Activated T-helper 1 cell treated with anti-CD3 and anti-CD28 coated beads, Interleukin-12 subunit alpha, Interleukin-12 subunit beta, Interleukin-2, Interleukin-4 antibody, amounts not matched to agents 30 ng/mL and 10 ng/mL and 1 ng/mL, durations not matched to agents 14 hours and 24 hours and 36 hours (primary cell): Measurements from ENCODE around the gene DNALI1. TPM values are rescaled to one million over a fixed set of nuclear protein-coding genes. Genes with fewer than 3 reads are reported as not detected.
"Not testable (repeated sequence)": the region's sequence is repeated elsewhere in the genome, so short reads cannot be mapped to it uniquely, and the experiment has no call there.

Experiments used
- DNase-seq: peaks from one replicate; pipeline ENCODE4 v3.0.0; 2021; ENCODE audit warnings: low spot score
- H3K27ac Mint-ChIP-seq: one replicate; pipeline ENCODE4 v1.8.0; 2021; ENCODE audit warnings: mild to moderate bottlenecking, mixed read lengths
- H3K27me3 Mint-ChIP-seq: one replicate; pipeline ENCODE4 v1.8.0; 2022; ENCODE audit warnings: mild to moderate bottlenecking, moderate library complexity, mixed read lengths; ENCODE audit not compliant: insufficient read depth
- H3K36me3 Mint-ChIP-seq: one replicate; pipeline ENCODE4 v1.8.0; 2021; ENCODE audit warnings: low read depth, mixed read lengths
- H3K4me1 Mint-ChIP-seq: one replicate; pipeline ENCODE4 v1.8.0; 2021; ENCODE audit warnings: low read depth, mixed read lengths
- H3K4me3 Mint-ChIP-seq: one replicate; pipeline ENCODE4 v1.8.0; 2021; ENCODE audit warnings: mild to moderate bottlenecking, moderate library complexity, mixed read lengths
- H3K9me3 Mint-ChIP-seq: one replicate; pipeline ENCODE4 v1.8.0; 2021; ENCODE audit warnings: mixed read lengths
- intact Hi-C: fragments of 100-400 bp; cut with micrococcal nuclease; formaldehyde crosslinking; loops from one replicate; pipeline ENCODE4 v1.15.1; 2024
- total RNA-seq: library from RNA; stranded (reverse); gene quantifications from 2 replicates; pipeline ENCODE4 v1.2.3, GENCODE V29; 2022

The DNALI1 gene
- total RNA-seq, 1 donor from 2014 or later: not detected

DNA sequence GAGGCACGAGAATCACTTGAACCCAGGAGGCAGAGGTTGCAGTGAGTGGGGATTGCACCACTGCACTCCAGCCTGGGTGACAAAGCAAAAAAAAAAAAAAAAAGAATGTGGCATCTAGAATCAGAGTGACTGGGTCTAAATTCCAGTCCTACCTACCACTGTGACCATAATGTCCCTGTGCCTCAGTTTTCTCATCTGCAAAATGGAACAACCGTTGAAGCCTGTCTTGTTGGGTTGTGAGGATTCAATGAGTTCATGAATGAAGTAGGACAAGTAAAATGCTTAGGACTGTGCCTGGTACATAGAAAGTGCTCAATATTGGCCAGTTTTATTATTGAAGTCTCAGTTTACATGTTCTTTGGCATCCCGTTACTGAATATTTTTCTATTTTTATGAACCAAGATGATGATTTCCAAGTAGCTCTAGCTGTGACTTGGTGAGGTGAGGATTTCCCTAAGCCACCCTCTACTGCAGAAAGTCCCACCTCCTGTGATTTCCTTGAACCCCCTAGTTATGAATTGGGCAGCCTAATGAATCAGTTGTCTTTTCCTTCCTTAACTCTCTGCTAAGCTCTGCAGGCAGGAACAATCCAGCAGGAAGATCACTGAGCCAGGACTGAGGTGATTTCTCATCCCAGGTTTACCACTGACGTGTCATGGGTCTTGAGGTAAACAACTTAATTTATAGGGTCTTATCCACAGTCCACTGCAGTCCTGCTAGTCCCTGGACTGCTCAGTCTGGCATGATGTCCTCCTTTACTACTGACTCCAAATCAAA lies 23.2 kb upstream of the DNALI1 start:
- Mint-ChIP-seq H3K27ac (no peak overlapping the region), H3K36me3 (peaks cover 22% of the 10 kb centered on the region), H3K4me1 (peaks cover 14% of the 10 kb centered on the region), H3K4me3 (no peak overlapping the region), H3K27me3 (peaks cover 1% of the 10 kb centered on the region), H3K9me3 (no peaks in the 10 kb centered on the region)
- no peak for DNase-seq
- intact Hi-C loops: no loop called here

GRCh38 chr1:37537378-37537777 lies 19.4 kb upstream of the DNALI1 start:
- Mint-ChIP-seq H3K27me3 (no peaks in the 10 kb centered on the region), H3K36me3 (peaks cover 37% of the 10 kb centered on the region)

GRCh38 chr1:37539154-37539553 lies 17.6 kb upstream of the DNALI1 start:
- H3K36me3 Mint-ChIP-seq: peaks cover 37% of the 10 kb centered on the region
- intact Hi-C loops, H3K4me3 Mint-ChIP-seq, H3K9me3 Mint-ChIP-seq, H3K27me3 Mint-ChIP-seq, H3K27ac Mint-ChIP-seq, DNase-seq: not testable (repeated sequence)
- peaks cover 14% of the 10 kb centered on the region for H3K4me1 Mint-ChIP-seq

More at GRCh38 chr1:37537378-37537777, 19.4 kb upstream of the DNALI1 start:
- H3K4me1 Mint-ChIP-seq: peaks cover 14% of the 10 kb centered on the region
- no peak for DNase-seq
- intact Hi-C loops: no loop called here
- no peaks in the 10 kb centered on the region for H3K9me3 Mint-ChIP-seq
- no peak overlapping the region for H3K4me3 Mint-ChIP-seq
- H3K27ac Mint-ChIP-seq: peak overlapping the region; percentile 7

GRCh38 chr1:37540036-37540785 lies 16.5 kb upstream of the DNALI1 start:
- Mint-ChIP-seq H3K9me3 (no peaks in the 10 kb centered on the region), H3K36me3 (peaks cover 44% of the 10 kb centered on the region), H3K27me3 (no peaks in the 10 kb centered on the region), H3K4me1 (peaks cover 8% of the 10 kb centered on the region), H3K4me3 (no peak overlapping the region), H3K27ac (no peak overlapping the region)
- no peak for DNase-seq
- intact Hi-C loops: no loop called here

DNA sequence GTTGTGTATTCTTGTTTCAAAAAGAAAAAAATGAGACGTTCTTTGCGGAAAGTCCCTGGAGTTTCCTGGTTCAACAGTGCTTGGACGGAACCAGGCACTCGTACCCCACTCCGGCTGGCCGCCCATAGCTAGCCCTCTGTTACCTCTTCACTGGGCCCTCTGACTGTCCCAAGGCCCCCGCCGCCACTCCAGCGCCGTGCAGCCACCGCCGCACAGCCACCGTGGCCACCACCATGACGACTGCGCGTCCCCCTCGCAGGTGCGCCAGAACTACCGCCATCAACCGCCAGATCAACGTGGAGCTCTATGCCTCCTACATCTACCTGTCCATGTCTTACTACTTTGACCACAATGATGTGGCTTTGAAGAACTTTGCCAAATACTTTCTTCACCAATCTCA lies 12.2 kb upstream of the DNALI1 start:
- DNase-seq: no peak
- Mint-ChIP-seq H3K4me1 (peaks cover 9% of the 10 kb centered on the region), H3K27ac (no peak overlapping the region), H3K9me3 (no peaks in the 10 kb centered on the region), H3K4me3 (no peak overlapping the region), H3K27me3 (no peaks in the 10 kb centered on the region), H3K36me3 (peaks cover 34% of the 10 kb centered on the region)
- intact Hi-C loops: no loop called here

DNA sequence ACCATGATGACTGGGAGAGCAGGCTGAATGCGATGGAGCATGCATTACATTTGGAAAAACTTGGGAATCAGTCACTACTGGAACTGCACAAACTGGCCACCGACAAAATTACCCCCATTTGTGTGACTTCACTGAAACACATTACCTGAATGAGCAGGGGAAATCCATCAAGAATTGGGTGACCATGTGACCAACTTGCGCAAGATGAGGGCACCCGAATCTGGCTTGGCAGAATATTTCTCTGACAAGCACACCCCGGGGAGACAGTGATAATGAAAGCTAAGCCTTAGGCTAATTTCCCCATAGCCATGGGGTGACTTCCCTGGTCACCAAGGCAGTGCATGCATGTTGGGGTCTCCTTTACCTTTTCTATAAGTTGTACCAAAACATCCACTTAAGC lies 11.7 kb upstream of the DNALI1 start:
- intact Hi-C loops: no loop called here
- no peak for DNase-seq
- Mint-ChIP-seq H3K4me1 (peaks cover 14% of the 10 kb centered on the region), H3K27me3 (no peaks in the 10 kb centered on the region), H3K4me3 (no peak overlapping the region), H3K36me3 (peaks cover 38% of the 10 kb centered on the region), H3K27ac (no peak overlapping the region), H3K9me3 (no peaks in the 10 kb centered on the region)

GRCh38 chr1:37549341-37549740 lies 7.4 kb upstream of the DNALI1 start:
- intact Hi-C loops: no loop called here
- Mint-ChIP-seq H3K27ac (peak overlapping the region; percentile 57), H3K4me1 (peaks cover 46% of the 10 kb centered on the region), H3K27me3 (no peaks in the 10 kb centered on the region), H3K9me3 (peaks cover 2% of the 10 kb centered on the region), H3K4me3 (peak overlapping the region; percentile 68), H3K36me3 (peaks cover 52% of the 10 kb centered on the region)
- no peak for DNase-seq

GRCh38 chr1:37553598-37553926 lies 3.2 kb upstream of the DNALI1 start:
- intact Hi-C loops: no loop called here
- H3K4me3 Mint-ChIP-seq: peak overlapping the region; percentile 98
- H3K36me3 Mint-ChIP-seq: peaks cover 36% of the 10 kb centered on the region
- no peaks in the 10 kb centered on the region for H3K27me3 Mint-ChIP-seq
- H3K27ac Mint-ChIP-seq: peak overlapping the region; percentile 98
- H3K4me1 Mint-ChIP-seq: peaks cover 55% of the 10 kb centered on the region
- no peak for DNase-seq
- peaks cover 4% of the 10 kb centered on the region for H3K9me3 Mint-ChIP-seq

GRCh38 chr1:37553927-37554808 lies 2.6 kb upstream of the DNALI1 start, which contains the start of gene SNIP1:
TSS of gene SNIP1 (minus strand) at chr1:37554293. CDS start at chr1:37554229, 64 bp downstream.
- H3K27me3 Mint-ChIP-seq: no peaks in the 10 kb centered on the region
- peaks cover 4% of the 10 kb centered on the region for H3K9me3 Mint-ChIP-seq
- H3K4me1 Mint-ChIP-seq: peaks cover 49% of the 10 kb centered on the region
- H3K27ac Mint-ChIP-seq: peak within 1 kb of the TSS; percentile 98
- peak; percentile 89 for DNase-seq
- H3K4me3 Mint-ChIP-seq: peak within 1 kb of the TSS; percentile 98
- peaks cover 32% of the 10 kb centered on the region for H3K36me3 Mint-ChIP-seq
- intact Hi-C loops: loop anchor here (1.0 to 2.0 kb wide), 6 partner anchors 21 to 1167 kb away; partner anchors contain the start of genes CDCA8, MEAF6 and ZC3H12A

DNA sequence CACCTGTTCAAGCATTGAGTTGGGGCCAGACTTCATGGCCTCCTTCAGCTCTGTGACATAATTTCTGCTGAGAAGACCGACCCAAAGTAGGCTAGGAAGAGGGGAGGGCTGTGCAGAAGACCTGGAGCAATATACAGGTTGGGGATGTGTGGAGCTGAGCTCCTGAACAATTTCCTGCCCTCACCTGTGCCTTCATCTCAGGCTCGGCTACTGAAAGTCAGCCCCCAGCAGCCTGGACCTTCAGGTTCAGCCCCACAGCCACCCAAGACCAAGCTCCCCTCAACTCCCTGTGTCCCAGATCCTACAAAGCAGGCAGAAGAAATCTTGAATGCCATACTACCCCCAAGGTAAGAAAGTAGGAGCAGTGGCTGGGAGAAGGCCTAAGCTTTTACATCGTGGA lies 662 bp downstream of the DNALI1 start:
- DNase-seq: no peak
- no peak overlapping the region for H3K27ac Mint-ChIP-seq
- peaks cover 4% of the 10 kb centered on the region for H3K9me3 Mint-ChIP-seq
- intact Hi-C loops: no loop called here
- peaks cover 39% of the 10 kb centered on the region for H3K4me1 Mint-ChIP-seq
- H3K27me3 Mint-ChIP-seq: no peaks in the 10 kb centered on the region
- H3K4me3 Mint-ChIP-seq: no peak overlapping the region
- H3K36me3 Mint-ChIP-seq: peaks cover 18% of the 10 kb centered on the region

GRCh38 chr1:37558411-37558810 lies 1.7 kb downstream of the DNALI1 start:
- DNase-seq: no peak
- intact Hi-C loops: no loop called here
- Mint-ChIP-seq H3K27ac (no peak overlapping the region), H3K4me3 (no peak overlapping the region), H3K27me3 (no peaks in the 10 kb centered on the region), H3K4me1 (peaks cover 29% of the 10 kb centered on the region), H3K36me3 (peaks cover 9% of the 10 kb centered on the region), H3K9me3 (peaks cover 4% of the 10 kb centered on the region)

- H3K4me3 Mint-ChIP-seq: no peak overlapping the region
- intact Hi-C loops: no loop called here
- peaks cover 9% of the 10 kb centered on the region for H3K36me3 Mint-ChIP-seq
- DNase-seq: no peak
- no peaks in the 10 kb centered on the region for H3K27me3 Mint-ChIP-seq
- peaks cover 26% of the 10 kb centered on the region for H3K4me1 Mint-ChIP-seq
- peaks cover 4% of the 10 kb centered on the region for H3K9me3 Mint-ChIP-seq
- H3K27ac Mint-ChIP-seq: no peak overlapping the region
Measured at GRCh38 chr1:37559080-37559479, 2.3 kb downstream of the DNALI1 start.
